Gastrocnemius medialis (tissue), 4 donors: ENCODE data around the gene FEM1B. TPM values are rescaled to one million over a fixed set of nuclear protein-coding genes. Genes with fewer than 3 reads are reported as not detected.

Experiments
- ATAC-seq, 2 donors: fragments of 150-250 bp; one replicate each; pipeline ENCODE4 v1.9.1; 2016
- DNase-seq, 2 donors: peaks; one replicate each; pipeline ENCODE4 v3.0.0-alpha.2; 2019
- H3K27ac ChIP-seq, 4 donors: fragments of 200-600 bp; sonication (generic); 1 replicate in 1 of 4; 2 replicates in 3 of 4; pipeline ENCODE4 v1.5.1; 2016 to 2018; ENCODE audit warnings: mild to moderate bottlenecking in 2 of 4, moderate library complexity in 1 of 4
- H3K27me3 ChIP-seq, 3 donors: fragments of 200-600 bp; sonication (generic) in 2 of 3; 1 replicate in 1 of 3; 2 replicates in 2 of 3; pipeline versions ENCODE4 v1.5.1 to v1.6.0; 2016 to 2019; ENCODE audit warnings: mild to moderate bottlenecking in 1 of 3, moderate library complexity in 1 of 3
- H3K36me3 ChIP-seq, 2 donors: fragments of 200-600 bp; sonication (generic) in 1 of 2; one replicate each; pipeline ENCODE4 v1.5.1; 2017 to 2018
- H3K4me1 ChIP-seq, 2 donors: fragments of 200-600 bp; sonication (generic) in 1 of 2; one replicate each; pipeline ENCODE4 v1.5.1; 2016 to 2017; ENCODE audit warnings: mild to moderate bottlenecking in 2 of 2
- H3K4me3 ChIP-seq, 4 donors: fragments of 200-600 bp; sonication (generic) in 3 of 4; 1 replicate in 1 of 4; 2 replicates in 3 of 4; pipeline ENCODE4 v1.5.1; 2016 to 2019; ENCODE audit warnings: mild to moderate bottlenecking in 2 of 4
- H3K9me3 ChIP-seq, 3 donors: fragments of 200-600 bp; sonication (generic) in 2 of 3; 1 replicate in 1 of 3; 2 replicates in 2 of 3; pipeline ENCODE4 v1.5.1; 2016 to 2019
- POLR2A ChIP-seq, 2 donors: fragments of 450-650 bp; IDR thresholded peaks; one replicate each; pipeline ENCODE4 v1.6.1; 2017; ENCODE audit warnings: antibody characterized with exemption in 2 of 2, mild to moderate bottlenecking in 2 of 2, moderate library complexity in 2 of 2
- in situ Hi-C, 4 donors: fragments of 200-750 bp; cut with MboI; loops; one replicate each; pipeline versions ENCODE4 v1.15.0 to v1.8.0; 2017; ENCODE audit warnings: low sequenced_read_pairs in 4 of 4
- intact Hi-C: fragments of 100-400 bp; cut with DNase I; formaldehyde crosslinking; loops from one replicate; pipeline ENCODE4 v1.15.1; 2023; ENCODE audit warnings: low total_unique reads
- total RNA-seq, 4 donors: library from RNA; depleted of rRNA; stranded (reverse); fragments of >200 nt; gene quantifications; one replicate each; pipeline versions ENCODE4 v1.1.0 to v1.2.3, GENCODE V29; 2016
- TF ChIP-seq, protein P1 (sequence below), 5 experiments: fragments of 450-650 bp in 3 of 5; fragments of 200-600 bp in 2 of 5; sonication (generic) in 2 of 5; IDR thresholded peaks in 4 of 5; conservative IDR thresholded peaks in 1 of 5; 1 replicate in 4 of 5; 2 replicates in 1 of 5; pipeline ENCODE4 v1.5.1; 2016 to 2019; ENCODE audit warnings: antibody characterized with exemption in 5 of 5, mild to moderate bottlenecking in 3 of 5, moderate library complexity in 3 of 5

FEM1B gene
- total RNA-seq, 4 donors from 2014 or later: 80.8 to 158 (median 124) TPM

DNA sequence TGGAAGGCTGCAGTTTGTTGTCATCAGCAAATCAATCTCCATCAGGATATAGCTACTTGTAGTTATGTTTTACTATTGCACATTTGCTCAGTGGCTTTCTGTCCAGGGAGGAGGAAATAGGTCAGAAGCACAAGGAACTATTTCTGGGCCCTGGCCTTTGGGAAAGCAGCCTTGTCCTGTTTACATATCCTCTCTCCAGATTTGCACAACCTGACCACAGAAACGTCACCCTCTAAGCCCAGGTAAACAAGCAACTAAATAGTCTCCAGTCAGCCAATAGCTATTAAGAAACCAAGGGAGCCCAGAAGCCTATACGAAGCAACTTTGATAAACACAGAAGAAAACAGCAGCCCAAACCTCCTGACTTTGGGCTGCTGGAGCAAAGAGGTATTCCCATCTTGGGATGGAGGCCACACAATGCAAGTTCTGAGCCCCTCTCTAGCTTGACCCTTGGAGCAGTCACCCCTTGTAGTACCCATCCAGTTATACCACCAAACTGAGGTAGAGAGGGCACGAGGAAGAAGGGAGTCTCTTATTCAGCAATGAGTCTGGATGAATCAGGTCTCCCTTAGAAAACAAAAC is 2.3 kb upstream of the FEM1B start:
- in situ Hi-C loops (no loop called here), intact Hi-C loops (loop anchor here (10.0 kb wide), 4 partner anchors 540 to 1200 kb away; partner anchors contain the start of gene RPLP1)
- Histone ChIP-seq H3K27me3 (no peaks in the 10 kb centered on the region), H3K36me3 (peaks cover 0 to 4% of the 10 kb centered on the region in 2 donors), H3K4me3 (peak overlapping the region in 2 of 4 donors; percentile 16 to 97), H3K4me1 (peaks cover 63 to 70% of the 10 kb centered on the region in 2 donors), H3K27ac (peak overlapping the region; percentile 97 to 100 (median 99)), H3K9me3 (no peaks in the 10 kb centered on the region)
- DNase-seq (peak; percentile 79 to 82), ATAC-seq (peak; percentile 34 to 50)
- peak; percentile 70 to 91 for TF ChIP-seq POLR2A (IDR thresholded peaks at IDR 0.05)
- TF ChIP-seq, protein P1, sequence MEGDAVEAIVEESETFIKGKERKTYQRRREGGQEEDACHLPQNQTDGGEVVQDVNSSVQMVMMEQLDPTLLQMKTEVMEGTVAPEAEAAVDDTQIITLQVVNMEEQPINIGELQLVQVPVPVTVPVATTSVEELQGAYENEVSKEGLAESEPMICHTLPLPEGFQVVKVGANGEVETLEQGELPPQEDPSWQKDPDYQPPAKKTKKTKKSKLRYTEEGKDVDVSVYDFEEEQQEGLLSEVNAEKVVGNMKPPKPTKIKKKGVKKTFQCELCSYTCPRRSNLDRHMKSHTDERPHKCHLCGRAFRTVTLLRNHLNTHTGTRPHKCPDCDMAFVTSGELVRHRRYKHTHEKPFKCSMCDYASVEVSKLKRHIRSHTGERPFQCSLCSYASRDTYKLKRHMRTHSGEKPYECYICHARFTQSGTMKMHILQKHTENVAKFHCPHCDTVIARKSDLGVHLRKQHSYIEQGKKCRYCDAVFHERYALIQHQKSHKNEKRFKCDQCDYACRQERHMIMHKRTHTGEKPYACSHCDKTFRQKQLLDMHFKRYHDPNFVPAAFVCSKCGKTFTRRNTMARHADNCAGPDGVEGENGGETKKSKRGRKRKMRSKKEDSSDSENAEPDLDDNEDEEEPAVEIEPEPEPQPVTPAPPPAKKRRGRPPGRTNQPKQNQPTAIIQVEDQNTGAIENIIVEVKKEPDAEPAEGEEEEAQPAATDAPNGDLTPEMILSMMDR (IDR thresholded peaks at IDR 0.05 in 4 of 5, conservative IDR thresholded peaks at IDR 0.05 in 1 of 5): no peak

DNA sequence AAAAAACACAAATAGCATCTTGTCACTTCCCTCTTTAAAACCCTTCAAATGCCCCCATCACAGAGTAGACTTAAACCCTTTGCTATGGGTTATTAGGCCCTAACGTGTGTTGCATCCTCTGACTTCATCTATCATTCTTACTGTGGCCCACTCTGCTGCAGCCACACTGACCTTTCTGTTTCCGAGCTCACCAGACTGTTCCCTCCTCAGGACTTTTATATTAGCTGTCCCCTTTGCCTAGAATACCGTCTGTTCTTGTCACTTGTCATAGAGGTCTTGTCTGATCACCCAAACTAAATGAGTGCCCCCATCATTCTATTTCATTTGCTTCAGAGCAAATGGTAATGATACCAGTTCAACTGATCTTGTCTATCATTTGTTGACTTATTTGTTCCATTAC is 877 bp upstream of the FEM1B start:
- peak overlapping the region; percentile 73 to 97 (median 81) for H3K4me3 ChIP-seq
- H3K27ac ChIP-seq: peak overlapping the region; percentile 97 to 100 (median 99)
- no peaks in the 10 kb centered on the region for H3K9me3 ChIP-seq
- DNase-seq: no peak
- TF ChIP-seq, protein P1 (IDR thresholded peaks at IDR 0.05 in 4 of 5, conservative IDR thresholded peaks at IDR 0.05 in 1 of 5): no peak
- TF ChIP-seq POLR2A (IDR thresholded peaks at IDR 0.05): no peak
- peaks cover 0 to 4% of the 10 kb centered on the region in 2 donors for H3K36me3 ChIP-seq
- H3K4me1 ChIP-seq: peaks cover 60 to 76% of the 10 kb centered on the region in 2 donors
- H3K27me3 ChIP-seq: no peaks in the 10 kb centered on the region
- in situ Hi-C loops: no loop called here
- intact Hi-C loops: loop anchor here (10.0 kb wide), 4 partner anchors 538 to 1202 kb away; partner anchors contain the start of gene RPLP1
- no peak for ATAC-seq

DNA sequence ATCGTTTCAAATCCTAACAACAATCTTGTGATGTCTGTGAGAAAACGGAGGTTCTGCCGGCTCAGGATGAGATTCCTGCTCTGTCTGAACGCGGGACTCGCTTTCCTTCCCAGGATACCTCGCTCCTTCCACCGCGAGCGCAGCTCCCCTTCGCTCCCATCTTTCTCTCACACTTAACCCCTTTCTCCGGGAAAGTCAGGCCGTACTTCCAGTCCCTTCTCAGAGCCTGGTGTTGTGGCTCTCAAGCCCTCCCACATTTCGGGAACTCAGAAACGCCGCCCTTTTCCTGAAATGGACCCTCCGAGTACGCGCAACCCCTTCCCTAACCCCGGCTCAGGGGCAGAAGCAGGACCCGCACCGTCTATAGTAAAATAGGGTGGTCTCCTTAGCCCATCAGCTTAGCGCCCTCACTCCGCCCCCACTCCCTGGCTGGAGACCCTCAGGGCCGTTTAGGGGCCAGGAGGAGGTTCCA is 378 bp upstream of the FEM1B start:
- DNase-seq: peak in 1 of 2 donors; percentile 56
- TF ChIP-seq, protein P1 (IDR thresholded peaks at IDR 0.05 in 4 of 5, conservative IDR thresholded peaks at IDR 0.05 in 1 of 5): no peak
- no peak for TF ChIP-seq POLR2A (IDR thresholded peaks at IDR 0.05)
- intact Hi-C loops (loop anchor here (10.0 kb wide), 4 partner anchors 538 to 1202 kb away; partner anchors contain the start of gene RPLP1), in situ Hi-C loops (no loop called here)
- H3K36me3 ChIP-seq: peaks cover 0 to 4% of the 10 kb centered on the region in 2 donors
- H3K27me3 ChIP-seq: no peaks in the 10 kb centered on the region
- H3K4me3 ChIP-seq: peak overlapping the region; percentile 73 to 97 (median 81)
- peaks cover 58 to 76% of the 10 kb centered on the region in 2 donors for H3K4me1 ChIP-seq
- H3K9me3 ChIP-seq: no peaks in the 10 kb centered on the region
- H3K27ac ChIP-seq: peak overlapping the region; percentile 97 to 100 (median 99)
- peak in 1 of 2 donors; percentile 19 for ATAC-seq

DNA sequence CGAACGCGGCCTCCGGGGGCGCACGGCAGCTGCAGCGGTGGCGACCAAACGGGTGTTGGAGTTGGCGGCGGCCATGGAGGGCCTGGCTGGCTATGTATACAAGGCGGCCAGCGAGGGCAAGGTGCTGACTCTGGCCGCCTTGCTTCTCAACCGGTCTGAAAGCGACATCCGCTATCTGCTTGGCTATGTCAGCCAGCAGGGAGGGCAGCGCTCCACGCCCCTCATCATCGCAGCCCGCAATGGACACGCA is 725 bp downstream of the FEM1B start:
- Histone ChIP-seq H3K27me3 (no peaks in the 10 kb centered on the region), H3K4me3 (peak overlapping the region; percentile 73 to 97 (median 81)), H3K36me3 (peaks cover 0 to 4% of the 10 kb centered on the region in 2 donors), H3K27ac (peak overlapping the region; percentile 97 to 100 (median 99)), H3K4me1 (peaks cover 58 to 76% of the 10 kb centered on the region in 2 donors), H3K9me3 (no peaks in the 10 kb centered on the region)
- DNase-seq (no peak), ATAC-seq (no peak)
- intact Hi-C loops: loop anchor here (10.0 kb wide), 4 partner anchors 537 to 1203 kb away; partner anchors contain the start of gene RPLP1
- no peak for TF ChIP-seq POLR2A (IDR thresholded peaks at IDR 0.05)
- TF ChIP-seq, protein P1 (IDR thresholded peaks at IDR 0.05 in 4 of 5, conservative IDR thresholded peaks at IDR 0.05 in 1 of 5): peak in 2 of 5 experiments; percentile 29 to 39
- in situ Hi-C loops: no loop called here
